GM21360 (cell line): ENCODE data around the gene SLC38A10.
"Not testable (repeated sequence)": the region's sequence is repeated elsewhere in the genome, so short reads cannot be mapped to it uniquely, and the experiment has no call there.

Source experiments
- ATAC-seq: cut with Tn5 transposase; IDR thresholded peaks from one replicate; pipeline ENCODE4 v1.9.1; 2021; ENCODE audit warnings: mild to moderate bottlenecking, moderate library complexity; ENCODE audit not compliant: unreplicated experiment

SLC38A10 gene

GRCh38 chr17:81232616-81233241 is 62.4 kb downstream of the SLC38A10 start:
- ATAC-seq, result no peak

GRCh38 chr17:81231766-81232581 is 63.1 kb downstream of the SLC38A10 start:
- ATAC-seq, result no peak

GRCh38 chr17:81231121-81231645 is 63.9 kb downstream of the SLC38A10 start:
- ATAC-seq, result no peak

GRCh38 chr17:81230043-81230820 is 64.9 kb downstream of the SLC38A10 start:
- no peak for ATAC-seq

- no peak for ATAC-seq
These were observed 65.5 kb downstream of the SLC38A10 start for GRCh38 chr17:81229666-81229920.

- ATAC-seq, result no peak
These were observed 66.1 kb downstream of the SLC38A10 start for GRCh38 chr17:81228834-81229665.

- no peak for ATAC-seq
These were observed 66.7 kb downstream of the SLC38A10 start for GRCh38 chr17:81228420-81228819.

- ATAC-seq, result not testable (repeated sequence)
These were observed 67.5 kb downstream of the SLC38A10 start for GRCh38 chr17:81227630-81228029.

GRCh38 chr17:81223762-81224130 is 71.4 kb downstream of the SLC38A10 start:
- ATAC-seq, result no peak

- peak; percentile 91 for ATAC-seq
These were observed 72.0 kb downstream of the SLC38A10 start, which contains the start of gene CEP131 for GRCh38 chr17:81222906-81223761. Gene CEP131 (minus strand): TSS chr17:81222965. CDS start chr17:81220056, 2,909 bp downstream.

- no peak for ATAC-seq
These were observed 72.5 kb downstream of the SLC38A10 start for GRCh38 chr17:81222620-81222905.

- no peak for ATAC-seq
These were observed 73.1 kb downstream of the SLC38A10 start for GRCh38 chr17:81221842-81222619.

- no peak for ATAC-seq
These were observed 73.7 kb downstream of the SLC38A10 start for GRCh38 chr17:81221371-81221841.

GRCh38 chr17:81219476-81220180 is 75.5 kb downstream of the SLC38A10 start:
- ATAC-seq, result no peak

GRCh38 chr17:81218991-81219390 is 76.1 kb downstream of the SLC38A10 start:
- no peak for ATAC-seq

GRCh38 chr17:81218459-81218858 is 76.6 kb downstream of the SLC38A10 start:
- no peak for ATAC-seq

- ATAC-seq, result no peak
These were observed 77.6 kb downstream of the SLC38A10 start for GRCh38 chr17:81217491-81217890.

- ATAC-seq, result no peak
These were observed 81.1 kb downstream of the SLC38A10 start for GRCh38 chr17:81213978-81214377.
